Osteocyte (in vitro differentiated cells): ENCODE results near the gene TP73. TPM values are rescaled to one million over a fixed set of nuclear protein-coding genes. Genes with fewer than 3 reads are reported as not detected.

ENCODE experiments used
- DNase-seq: peaks from one replicate; pipeline ENCODE4 v3.0.0; 2021; ENCODE audit warnings: mixed read lengths; ENCODE audit not compliant: unreplicated experiment; ENCODE audit errors: extremely low spot score
- H3K27ac Mint-ChIP-seq: one replicate; pipeline ENCODE4 v1.8.0; 2021; ENCODE audit warnings: mild to moderate bottlenecking, mixed read lengths; ENCODE audit not compliant: unreplicated experiment
- H3K27me3 Mint-ChIP-seq: one replicate; pipeline ENCODE4 v1.8.0; 2021; ENCODE audit warnings: mixed read lengths; ENCODE audit not compliant: unreplicated experiment
- H3K36me3 Mint-ChIP-seq: one replicate; pipeline ENCODE4 v1.8.0; 2021; ENCODE audit warnings: mixed read lengths; ENCODE audit not compliant: unreplicated experiment
- H3K4me1 Mint-ChIP-seq: one replicate; pipeline ENCODE4 v1.8.0; 2021; ENCODE audit warnings: mixed read lengths; ENCODE audit not compliant: unreplicated experiment
- H3K4me3 Mint-ChIP-seq: one replicate; pipeline ENCODE4 v1.8.0; 2021; ENCODE audit warnings: mild to moderate bottlenecking, moderate library complexity, mixed read lengths; ENCODE audit not compliant: unreplicated experiment
- H3K9me3 Mint-ChIP-seq: one replicate; pipeline ENCODE4 v1.8.0; 2021; ENCODE audit warnings: mixed read lengths; ENCODE audit not compliant: unreplicated experiment
- CTCF ChIP-seq: fragments of 200-600 bp; sonication (generic); IDR thresholded peaks from 2 replicates; pipeline ENCODE4 v1.5.0; 2021; ENCODE audit warnings: antibody characterized with exemption, mild to moderate bottlenecking, moderate library complexity
- total RNA-seq: library from RNA; stranded (reverse); gene quantifications from 2 replicates; pipeline ENCODE4 v1.2.1, GENCODE V29; 2021

Gene TP73
- total RNA-seq, 1 donor from 2014 or later: 0.24 TPM

GRCh38 chr1:3604997-3605823 lies 47.1 kb upstream of the TP73 start:
- no peaks in the 10 kb centered on the region for H3K27me3 Mint-ChIP-seq

GRCh38 chr1:3606779-3607702 lies 45.3 kb upstream of the TP73 start:
- H3K27ac Mint-ChIP-seq: no peak overlapping the region
- no peak overlapping the region for H3K4me3 Mint-ChIP-seq

More at GRCh38 chr1:3604997-3605823, 47.1 kb upstream of the TP73 start:
- DNase-seq: no peak
- Mint-ChIP-seq H3K4me1 (peaks cover 14% of the 10 kb centered on the region), H3K36me3 (no peaks in the 10 kb centered on the region), H3K4me3 (no peak overlapping the region), H3K9me3 (no peaks in the 10 kb centered on the region), H3K27ac (no peak overlapping the region)
- no peak for TF ChIP-seq CTCF

GRCh38 chr1:3607703-3608065 lies 44.6 kb upstream of the TP73 start:
- no peak for DNase-seq
- no peaks in the 10 kb centered on the region for H3K36me3 Mint-ChIP-seq

More at GRCh38 chr1:3606779-3607702, 45.3 kb upstream of the TP73 start:
- Mint-ChIP-seq H3K9me3 (no peaks in the 10 kb centered on the region), H3K4me1 (peaks cover 20% of the 10 kb centered on the region), H3K36me3 (no peaks in the 10 kb centered on the region), H3K27me3 (no peaks in the 10 kb centered on the region)
- TF ChIP-seq CTCF: no peak
- no peak for DNase-seq

GRCh38 chr1:3608154-3608553 lies 44.2 kb upstream of the TP73 start:
- Mint-ChIP-seq H3K4me3 (no peak overlapping the region), H3K9me3 (no peaks in the 10 kb centered on the region), H3K27ac (no peak overlapping the region), H3K27me3 (no peaks in the 10 kb centered on the region), H3K4me1 (peaks cover 23% of the 10 kb centered on the region), H3K36me3 (no peaks in the 10 kb centered on the region)
- no peak for DNase-seq
- TF ChIP-seq CTCF: no peak

More at GRCh38 chr1:3607703-3608065, 44.6 kb upstream of the TP73 start:
- no peaks in the 10 kb centered on the region for H3K27me3 Mint-ChIP-seq
- no peak overlapping the region for H3K27ac Mint-ChIP-seq
- H3K9me3 Mint-ChIP-seq: no peaks in the 10 kb centered on the region
- peaks cover 20% of the 10 kb centered on the region for H3K4me1 Mint-ChIP-seq
- no peak overlapping the region for H3K4me3 Mint-ChIP-seq
- TF ChIP-seq CTCF: no peak
